ENCODE data around the gene STMP1.
"Not testable (repeated sequence)": the region's sequence is repeated elsewhere in the genome, so short reads cannot be mapped to it uniquely, and the experiment has no call there.

The STMP1 gene

GRCh38 chr7:135692055-135692454, 29.7 kb downstream of the STMP1 start:
- Mint-ChIP-seq H3K9me3 (no peaks in the 10 kb centered on the region), H3K4me3 (no peak overlapping the region), H3K36me3 (ENCODE audit: insufficient read depth) (no peaks in the 10 kb centered on the region), H3K4me1 (ENCODE audit: low read depth in 2 of 2) (no peaks in the 10 kb centered on the region), H3K27me3 (no peaks in the 10 kb centered on the region), H3K27ac (no peak overlapping the region)
- DNase-seq (no peak), ATAC-seq (replicated peaks) (no peak)

GRCh38 chr7:135692606-135693005, 30.3 kb downstream of the STMP1 start:
- H3K36me3 Mint-ChIP-seq (ENCODE audit: insufficient read depth); H3K27me3 Mint-ChIP-seq; H3K4me3 Mint-ChIP-seq; H3K9me3 Mint-ChIP-seq; ATAC-seq (replicated peaks); DNase-seq; H3K27ac Mint-ChIP-seq; H3K4me1 Mint-ChIP-seq (ENCODE audit: low read depth in 2 of 2): not testable (repeated sequence)

- H3K4me3 Mint-ChIP-seq, result no peak overlapping the region
- no peak for DNase-seq
- no peak for ATAC-seq (replicated peaks)
- no peaks in the 10 kb centered on the region for H3K9me3 Mint-ChIP-seq
- H3K36me3 Mint-ChIP-seq (ENCODE audit: insufficient read depth), result peaks cover 3% of the 10 kb centered on the region
- no peak overlapping the region for H3K27ac Mint-ChIP-seq
- no peaks in the 10 kb centered on the region for H3K27me3 Mint-ChIP-seq
- H3K4me1 Mint-ChIP-seq (ENCODE audit: low read depth in 2 of 2), result no peaks in the 10 kb centered on the region
Observed at GRCh38 chr7:135693558-135693957, 31.2 kb downstream of the STMP1 start.

DNA sequence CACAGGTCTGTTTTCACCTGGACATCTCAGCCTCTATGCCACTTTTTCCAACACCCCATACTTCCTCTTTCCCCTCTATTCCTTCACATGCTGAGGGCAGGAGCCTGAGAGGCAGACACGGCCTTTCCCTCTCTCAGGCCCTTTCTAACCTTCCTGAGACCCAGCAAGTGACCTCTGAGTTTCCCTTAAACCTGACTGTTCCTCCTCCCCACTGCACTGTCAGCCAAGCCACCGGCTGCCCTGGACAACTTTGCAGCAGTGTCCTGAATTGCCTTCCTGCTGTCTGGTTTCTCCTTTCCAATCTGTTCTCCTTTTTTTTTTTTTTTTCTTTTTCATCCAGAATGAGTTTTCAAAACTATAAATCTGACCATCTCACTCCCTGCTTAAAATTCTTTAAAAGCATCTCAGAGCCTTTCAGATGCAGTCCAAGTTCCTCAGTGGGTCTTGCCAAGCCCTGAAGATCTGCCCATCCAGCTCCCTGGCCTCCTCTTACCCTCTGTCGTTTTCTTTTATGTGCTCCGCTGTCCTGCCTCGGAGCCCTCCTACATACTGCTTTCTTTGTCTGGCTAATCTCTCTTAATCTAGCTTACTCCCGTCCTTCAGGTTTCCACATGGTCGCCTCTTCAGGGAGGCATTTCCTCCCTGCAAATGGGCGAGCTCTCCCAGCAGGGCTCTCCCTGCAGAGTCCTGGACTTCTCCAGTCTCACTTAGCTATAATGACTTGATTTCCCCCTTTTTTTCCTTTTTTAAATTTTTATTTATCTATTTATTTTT, 35.1 kb downstream of the STMP1 start:
- Mint-ChIP-seq H3K36me3 (ENCODE audit: insufficient read depth) (peaks cover 3% of the 10 kb centered on the region), H3K9me3 (no peaks in the 10 kb centered on the region), H3K4me3 (no peak overlapping the region), H3K27ac (no peak overlapping the region), H3K27me3 (no peaks in the 10 kb centered on the region), H3K4me1 (ENCODE audit: low read depth in 2 of 2) (no peaks in the 10 kb centered on the region)
- no peak for DNase-seq
- ATAC-seq (replicated peaks), result no peak

- Mint-ChIP-seq H3K36me3 (ENCODE audit: insufficient read depth) (no peaks in the 10 kb centered on the region), H3K27ac (no peak overlapping the region), H3K9me3 (no peaks in the 10 kb centered on the region), H3K4me3 (no peak overlapping the region), H3K27me3 (no peaks in the 10 kb centered on the region), H3K4me1 (ENCODE audit: low read depth in 2 of 2) (peaks cover 0 to 7% of the 10 kb centered on the region in 2 donors)
- no peak for ATAC-seq (replicated peaks)
- no peak for DNase-seq
Observed at GRCh38 chr7:135704074-135704473, 41.8 kb downstream of the STMP1 start.

- Mint-ChIP-seq H3K27me3 (no peaks in the 10 kb centered on the region), H3K4me3 (no peak overlapping the region), H3K36me3 (ENCODE audit: insufficient read depth) (no peaks in the 10 kb centered on the region), H3K4me1 (ENCODE audit: low read depth in 2 of 2) (peaks cover 0 to 7% of the 10 kb centered on the region in 2 donors), H3K9me3 (no peaks in the 10 kb centered on the region), H3K27ac (peak overlapping the region in 1 of 2 donors; percentile 11)
- DNase-seq (no peak), ATAC-seq (replicated peaks) (no peak)
Observed at GRCh38 chr7:135704698-135705097, 42.4 kb downstream of the STMP1 start.

- ATAC-seq (replicated peaks) (no peak), DNase-seq (no peak)
- Mint-ChIP-seq H3K27me3 (no peaks in the 10 kb centered on the region), H3K4me3 (no peak overlapping the region), H3K27ac (peak overlapping the region in 1 of 2 donors; percentile 10), H3K9me3 (no peaks in the 10 kb centered on the region), H3K4me1 (ENCODE audit: low read depth in 2 of 2) (peaks cover 0 to 7% of the 10 kb centered on the region in 2 donors), H3K36me3 (ENCODE audit: insufficient read depth) (no peaks in the 10 kb centered on the region)
Observed at GRCh38 chr7:135706038-135706742, 43.9 kb downstream of the STMP1 start.

DNA sequence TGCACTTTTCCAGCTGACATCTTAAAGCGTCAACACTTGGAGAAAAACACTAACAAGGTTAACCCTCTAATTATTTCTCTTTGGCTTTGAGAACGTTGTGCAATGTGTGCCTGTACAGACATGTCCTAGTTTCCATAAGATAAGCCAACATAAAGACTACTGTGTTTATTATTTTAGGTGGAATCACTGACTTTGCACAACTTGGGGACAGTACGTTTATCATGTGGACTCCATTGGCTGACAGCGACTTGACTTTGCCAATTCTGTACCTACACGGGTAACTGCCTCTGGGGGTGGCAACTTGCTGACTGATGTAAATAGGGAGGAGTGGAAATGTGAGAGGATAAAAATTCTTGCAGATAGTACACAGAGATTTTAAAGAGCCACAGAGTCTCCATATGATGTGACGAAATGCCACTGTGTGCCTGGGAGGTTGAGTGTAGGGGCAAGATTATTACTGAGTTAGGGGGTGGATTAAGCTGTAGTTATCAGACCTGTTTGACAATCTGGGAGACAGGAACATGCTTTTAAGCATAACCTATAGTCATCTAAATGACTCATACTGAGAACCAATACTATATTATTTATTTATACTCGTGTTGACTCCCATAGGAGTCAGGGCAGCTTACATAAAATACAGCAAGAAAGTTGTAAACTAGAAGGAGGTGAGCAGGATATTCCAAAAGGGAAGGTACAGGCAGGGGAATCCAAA, 44.7 kb downstream of the STMP1 start:
- Mint-ChIP-seq H3K27ac (no peak overlapping the region), H3K9me3 (no peaks in the 10 kb centered on the region), H3K27me3 (no peaks in the 10 kb centered on the region), H3K4me3 (no peak overlapping the region), H3K4me1 (ENCODE audit: low read depth in 2 of 2) (peaks cover 0 to 7% of the 10 kb centered on the region in 2 donors), H3K36me3 (ENCODE audit: insufficient read depth) (no peaks in the 10 kb centered on the region)
- no peak for ATAC-seq (replicated peaks)
- DNase-seq, result no peak

DNA sequence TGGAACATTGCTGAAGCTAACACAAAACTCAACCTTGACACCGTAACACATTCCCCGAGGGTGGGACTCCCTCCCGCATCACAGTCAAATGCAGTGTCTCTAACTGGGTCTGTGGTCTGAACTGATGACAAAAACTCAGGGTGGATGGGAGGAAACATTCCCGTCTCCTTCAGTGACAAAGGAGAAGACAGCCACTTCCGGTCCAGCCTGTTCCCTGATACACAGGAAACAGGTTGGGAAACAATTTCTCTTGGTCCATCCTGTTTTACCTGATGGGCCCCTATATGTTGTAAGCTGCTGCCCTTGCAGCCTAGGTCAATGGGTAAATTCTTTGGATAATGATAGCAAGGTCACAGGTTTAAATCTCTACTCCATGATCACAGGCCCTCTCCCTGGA, 45.3 kb downstream of the STMP1 start:
- no peak overlapping the region for H3K4me3 Mint-ChIP-seq
- no peaks in the 10 kb centered on the region for H3K36me3 Mint-ChIP-seq (ENCODE audit: insufficient read depth)
- no peak for ATAC-seq (replicated peaks)
- H3K9me3 Mint-ChIP-seq, result no peaks in the 10 kb centered on the region
- no peaks in the 10 kb centered on the region for H3K27me3 Mint-ChIP-seq
- no peak overlapping the region for H3K27ac Mint-ChIP-seq
- DNase-seq, result no peak
- H3K4me1 Mint-ChIP-seq (ENCODE audit: low read depth in 2 of 2), result peaks cover 0 to 7% of the 10 kb centered on the region in 2 donors

DNA sequence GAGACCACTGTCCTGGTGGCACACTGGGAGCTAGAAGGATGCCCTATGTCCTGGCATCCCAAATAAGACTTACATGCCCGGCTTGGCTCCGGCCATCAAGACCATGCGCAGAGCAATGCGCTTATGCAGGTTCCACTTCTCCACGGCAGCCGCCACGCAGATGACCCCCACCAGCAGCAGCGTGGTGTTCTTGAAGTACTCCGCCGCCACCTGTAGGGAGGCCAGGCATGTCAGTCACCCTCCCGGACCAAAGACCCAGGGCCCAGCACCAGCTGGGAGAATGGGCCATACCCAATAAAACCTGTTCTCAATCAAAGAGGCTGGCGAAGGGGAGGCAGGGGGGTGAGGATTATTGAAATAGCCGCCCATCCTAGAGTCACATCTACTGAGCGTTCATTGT, 45.7 kb downstream of the STMP1 start:
- no peaks in the 10 kb centered on the region for H3K27me3 Mint-ChIP-seq
- DNase-seq (no peak), ATAC-seq (replicated peaks) (no peak)
- no peak overlapping the region for H3K4me3 Mint-ChIP-seq
- H3K36me3 Mint-ChIP-seq (ENCODE audit: insufficient read depth), result no peaks in the 10 kb centered on the region
- H3K27ac Mint-ChIP-seq, result no peak overlapping the region
- peaks cover 0 to 7% of the 10 kb centered on the region in 2 donors for H3K4me1 Mint-ChIP-seq (ENCODE audit: low read depth in 2 of 2)
- no peaks in the 10 kb centered on the region for H3K9me3 Mint-ChIP-seq

GRCh38 chr7:135709508-135709907, 47.2 kb downstream of the STMP1 start:
- H3K4me3 Mint-ChIP-seq, result no peak overlapping the region
- H3K4me1 Mint-ChIP-seq (ENCODE audit: low read depth in 2 of 2), result peaks cover 0 to 3% of the 10 kb centered on the region in 2 donors
- H3K27me3 Mint-ChIP-seq, result no peaks in the 10 kb centered on the region
- H3K9me3 Mint-ChIP-seq, result no peaks in the 10 kb centered on the region
- no peaks in the 10 kb centered on the region for H3K36me3 Mint-ChIP-seq (ENCODE audit: insufficient read depth)
- ATAC-seq (replicated peaks) (no peak), DNase-seq (no peak)
- H3K27ac Mint-ChIP-seq, result no peak overlapping the region

GRCh38 chr7:135710417-135711138, 48.3 kb downstream of the STMP1 start:
- Mint-ChIP-seq H3K27me3 (no peaks in the 10 kb centered on the region), H3K9me3 (no peaks in the 10 kb centered on the region), H3K36me3 (ENCODE audit: insufficient read depth) (no peaks in the 10 kb centered on the region), H3K4me3 (no peak overlapping the region), H3K4me1 (ENCODE audit: low read depth in 2 of 2) (peaks cover 0 to 2% of the 10 kb centered on the region in 2 donors), H3K27ac (no peak overlapping the region)
- ATAC-seq (replicated peaks) (no peak), DNase-seq (peak in 1 of 3 experiments; percentile 4)

GRCh38 chr7:135711139-135711469, 48.8 kb downstream of the STMP1 start:
- no peaks in the 10 kb centered on the region for H3K27me3 Mint-ChIP-seq
- no peaks in the 10 kb centered on the region for H3K9me3 Mint-ChIP-seq
- H3K36me3 Mint-ChIP-seq (ENCODE audit: insufficient read depth), result no peaks in the 10 kb centered on the region
- H3K4me1 Mint-ChIP-seq (ENCODE audit: low read depth in 2 of 2), result no peaks in the 10 kb centered on the region
- no peak for ATAC-seq (replicated peaks)
- H3K4me3 Mint-ChIP-seq, result no peak overlapping the region
- no peak overlapping the region for H3K27ac Mint-ChIP-seq
- no peak for DNase-seq

Measured in effector memory CD8-positive, alpha-beta T cell (primary cell).